Transverse colon (tissue), 4 donors: ENCODE measurements around the gene ACER3. TPM values are rescaled to one million over a fixed set of nuclear protein-coding genes. Genes with fewer than 3 reads are reported as not detected.

ENCODE experiments used
- DNase-seq: peaks from one replicate; pipeline ENCODE4 v3.0.0-alpha.2; 2019
- H3K27ac ChIP-seq, 4 donors: fragments of 200-600 bp; sonication (generic); 2 replicates each; pipeline ENCODE4 v1.5.1; 2016 to 2018; ENCODE audit warnings: inconsistent platforms in 4 of 4
- H3K27me3 ChIP-seq: fragments of 200-600 bp; sonication (generic); 2 replicates; pipeline ENCODE4 v1.5.1; 2017; ENCODE audit warnings: inconsistent platforms
- H3K36me3 ChIP-seq, 4 donors: fragments of 200-600 bp; sonication (generic); 2 replicates each; pipeline ENCODE4 v1.5.1; 2017 to 2019; ENCODE audit warnings: inconsistent platforms in 4 of 4
- H3K4me1 ChIP-seq, 4 donors: fragments of 200-600 bp; sonication (generic); 2 replicates each; pipeline ENCODE4 v1.5.1; 2017 to 2020; ENCODE audit warnings: inconsistent platforms in 4 of 4
- H3K4me3 ChIP-seq, 4 donors: fragments of 200-600 bp; sonication (generic); 1 replicate in 1 of 4; 2 replicates in 3 of 4; pipeline versions ENCODE4 v1.5.1 to v1.6.1; 2017 to 2019; ENCODE audit warnings: inconsistent platforms in 4 of 4
- H3K9me3 ChIP-seq, 2 donors: fragments of 200-600 bp; sonication (generic); 2 replicates each; pipeline ENCODE4 v1.5.1; 2017 to 2019; ENCODE audit warnings: inconsistent platforms in 2 of 2
- EP300 ChIP-seq: sonication (generic); formaldehyde crosslinking; IDR thresholded peaks from one replicate; pipeline ENCODE4 v1.6.1; 2017; ENCODE audit warnings: antibody characterized with exemption, low read depth
- POLR2A ChIP-seq: fragments of 450-650 bp; IDR thresholded peaks from one replicate; pipeline ENCODE4 v1.6.1; 2016; ENCODE audit warnings: antibody characterized with exemption, mild to moderate bottlenecking, moderate library complexity
- POLR2AphosphoS5 ChIP-seq, 3 donors: sonication (generic); formaldehyde crosslinking; IDR thresholded peaks; one replicate each; pipeline ENCODE4 v1.6.1; 2016; ENCODE audit warnings: antibody characterized with exemption in 3 of 3
- WGBS, 2 donors: methylation state at CpG; one replicate each; pipeline ENCODE4 v1.1.5; 2018; ENCODE audit warnings: low coverage in 1 of 2; 5-methylcytosine and 5-hydroxymethylcytosine counted together
- in situ Hi-C, 4 donors: fragments of 200-750 bp; cut with MboI; loops; one replicate each; pipeline versions ENCODE4 v1.15.0 to v1.15.1; 2017; ENCODE audit warnings: low sequenced_read_pairs in 3 of 4, low pct_ligation_motif_present in 1 of 4, low pct_unique_long_range_greater_than_20kb in 1 of 4
- intact Hi-C: fragments of 100-400 bp; cut with DNase I; formaldehyde crosslinking; loops from one replicate; pipeline ENCODE4 v1.15.1; 2023; ENCODE audit warnings: low total_unique reads
- total RNA-seq, 4 donors: library from RNA; depleted of rRNA; stranded (reverse); fragments of >200 nt; gene quantifications; one replicate each; pipeline ENCODE4 v1.1.0, GENCODE V29; 2016
- TF ChIP-seq, protein P1 (sequence below), 5 experiments: fragments of 200-600 bp in 3 of 5; fragments of 450-650 bp in 2 of 5; sonication (generic) in 3 of 5; IDR thresholded peaks; 1 replicate in 2 of 5; 2 replicates in 3 of 5; pipeline ENCODE4 v1.5.1; 2016 to 2017; ENCODE audit warnings: antibody characterized with exemption in 5 of 5, inconsistent platforms in 3 of 5, mild to moderate bottlenecking in 2 of 5, moderate library complexity in 1 of 5

The ACER3 gene
- total RNA-seq, 4 donors from 2014 or later = 8.8 to 72.2 (median 29.4) TPM

- no peak for DNase-seq
- H3K27ac ChIP-seq = peak overlapping the region; percentile 56 to 73 (median 66)
- in situ Hi-C loops = no loop called here
Observed at GRCh38 chr11:77063861-77064260, 203.1 kb downstream of the ACER3 start.

GRCh38 chr11:77064648-77065217, 204.0 kb downstream of the ACER3 start:
- no peak for DNase-seq
- WGBS, 2 donors = 92 to 94% methylated on average over 2 to 4 of the region's 4 CpGs

More at GRCh38 chr11:77063861-77064260, 203.1 kb downstream of the ACER3 start:
- Histone ChIP-seq H3K36me3 (no peaks in the 10 kb centered on the region), H3K4me1 (peaks cover 4 to 55% (median 36%) of the 10 kb centered on the region in 4 donors), H3K9me3 (no peaks in the 10 kb centered on the region), H3K4me3 (no peak overlapping the region), H3K27me3 (no peaks in the 10 kb centered on the region)
- TF ChIP-seq EP300 = no peak
- TF ChIP-seq POLR2AphosphoS5 (IDR thresholded peaks at IDR 0.05) = no peak
- intact Hi-C loops = no loop called here
- 98 to 100% methylated on average over 1 to 4 of the region's 4 CpGs for WGBS, 2 donors

GRCh38 chr11:77065878-77066228, 205.1 kb downstream of the ACER3 start:
- intact Hi-C loops (no loop called here), in situ Hi-C loops (no loop called here)
- Histone ChIP-seq H3K4me1 (peaks cover 7 to 68% (median 44%) of the 10 kb centered on the region in 4 donors), H3K27ac (peak overlapping the region; percentile 92 to 96 (median 94)), H3K4me3 (peak overlapping the region; percentile 45 to 85 (median 69)), H3K9me3 (no peaks in the 10 kb centered on the region), H3K27me3 (no peaks in the 10 kb centered on the region), H3K36me3 (no peaks in the 10 kb centered on the region)
- 33% methylated on average over 14 of the region's 14 CpGs; no CpG with 5 or more reads in 1 of the 2 donors for WGBS, 2 donors
- TF ChIP-seq POLR2AphosphoS5 (IDR thresholded peaks at IDR 0.05) (peak; percentile 39 to 57 (median 45)), POLR2A (no peak)
- peak; percentile 60 for DNase-seq

More at GRCh38 chr11:77064648-77065217, 204.0 kb downstream of the ACER3 start:
- H3K4me1 ChIP-seq = peaks cover 7 to 63% (median 44%) of the 10 kb centered on the region in 4 donors
- H3K9me3 ChIP-seq = no peaks in the 10 kb centered on the region
- TF ChIP-seq EP300 (no peak), POLR2AphosphoS5 (IDR thresholded peaks at IDR 0.05) (no peak), POLR2A (no peak)
- TF ChIP-seq, protein P1, sequence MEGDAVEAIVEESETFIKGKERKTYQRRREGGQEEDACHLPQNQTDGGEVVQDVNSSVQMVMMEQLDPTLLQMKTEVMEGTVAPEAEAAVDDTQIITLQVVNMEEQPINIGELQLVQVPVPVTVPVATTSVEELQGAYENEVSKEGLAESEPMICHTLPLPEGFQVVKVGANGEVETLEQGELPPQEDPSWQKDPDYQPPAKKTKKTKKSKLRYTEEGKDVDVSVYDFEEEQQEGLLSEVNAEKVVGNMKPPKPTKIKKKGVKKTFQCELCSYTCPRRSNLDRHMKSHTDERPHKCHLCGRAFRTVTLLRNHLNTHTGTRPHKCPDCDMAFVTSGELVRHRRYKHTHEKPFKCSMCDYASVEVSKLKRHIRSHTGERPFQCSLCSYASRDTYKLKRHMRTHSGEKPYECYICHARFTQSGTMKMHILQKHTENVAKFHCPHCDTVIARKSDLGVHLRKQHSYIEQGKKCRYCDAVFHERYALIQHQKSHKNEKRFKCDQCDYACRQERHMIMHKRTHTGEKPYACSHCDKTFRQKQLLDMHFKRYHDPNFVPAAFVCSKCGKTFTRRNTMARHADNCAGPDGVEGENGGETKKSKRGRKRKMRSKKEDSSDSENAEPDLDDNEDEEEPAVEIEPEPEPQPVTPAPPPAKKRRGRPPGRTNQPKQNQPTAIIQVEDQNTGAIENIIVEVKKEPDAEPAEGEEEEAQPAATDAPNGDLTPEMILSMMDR (IDR thresholded peaks at IDR 0.05) = no peak
- H3K36me3 ChIP-seq = no peaks in the 10 kb centered on the region
- peak overlapping the region in 1 of 4 donors; percentile 96 for H3K27ac ChIP-seq
- no peaks in the 10 kb centered on the region for H3K27me3 ChIP-seq
- no peak overlapping the region for H3K4me3 ChIP-seq
- in situ Hi-C loops (no loop called here), intact Hi-C loops (no loop called here)

DNA sequence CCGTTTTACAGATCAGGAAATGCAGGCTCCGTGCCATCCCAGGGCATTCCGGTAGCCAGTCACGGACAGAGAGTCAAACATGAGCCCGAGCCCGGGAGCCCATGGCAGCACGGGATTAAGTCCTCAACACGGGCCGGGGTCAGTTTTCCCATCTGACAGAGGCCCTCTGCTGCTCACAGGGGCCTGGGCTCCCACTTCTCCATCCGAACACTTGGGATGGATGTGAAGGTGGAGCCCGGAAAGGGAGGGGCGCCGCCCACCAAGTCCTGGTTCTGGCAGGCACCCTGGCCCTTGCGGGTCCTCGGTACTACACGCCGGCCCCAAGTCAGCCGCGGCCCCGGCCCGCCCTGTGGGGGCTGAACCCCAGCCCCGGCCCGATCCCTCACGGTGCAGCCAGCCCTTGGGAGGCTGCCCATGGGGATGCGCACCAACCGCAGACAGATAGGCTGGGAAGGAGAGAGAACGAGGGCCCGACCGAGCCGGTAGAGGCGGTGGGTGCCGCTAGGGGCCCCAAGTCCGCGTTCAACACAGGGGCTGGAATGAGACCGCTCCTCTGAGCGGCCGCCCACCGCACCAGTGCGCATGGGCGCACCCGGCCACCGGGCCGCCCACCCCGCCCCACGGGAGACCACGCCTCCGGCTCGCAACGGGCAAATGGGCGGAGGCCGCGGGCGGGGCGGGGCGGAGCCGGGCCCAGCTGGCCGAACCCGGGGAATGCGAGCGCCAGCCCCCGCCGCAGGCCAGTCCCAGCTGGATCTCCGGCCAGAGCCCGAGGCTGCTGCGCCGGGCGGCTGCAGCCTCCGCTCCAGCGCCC, 205.7 kb downstream of the ACER3 start, which contains the start of gene CAPN5:
TSS of gene CAPN5 (plus strand) at position 743 of the 814 bp plus-strand sequence. CDS start 17,916 bp downstream, outside the sequence.
- no peaks in the 10 kb centered on the region for H3K9me3 ChIP-seq
- TF ChIP-seq EP300 = no peak
- TF ChIP-seq, protein P1 (IDR thresholded peaks at IDR 0.05) = peak in 4 of 5 experiments; percentile 25 to 54 (median 32)
- peak; percentile 86 to 89 (median 88) for TF ChIP-seq POLR2AphosphoS5 (IDR thresholded peaks at IDR 0.05)
- TF ChIP-seq POLR2A = peak; percentile 86
- 2% methylated on average over 50 of the region's 69 CpGs; no CpG with 5 or more reads in 1 of the 2 donors for WGBS, 2 donors
- peaks cover 7 to 73% (median 49%) of the 10 kb centered on the region in 4 donors for H3K4me1 ChIP-seq
- H3K27me3 ChIP-seq = no peaks in the 10 kb centered on the region
- peak within 1 kb of the TSS; percentile 52 to 85 (median 69) for H3K4me3 ChIP-seq
- H3K36me3 ChIP-seq = no peaks in the 10 kb centered on the region
- peak; percentile 95 for DNase-seq
- H3K27ac ChIP-seq = peak within 1 kb of the TSS; percentile 92 to 96 (median 94)
- intact Hi-C loops (no loop called here), in situ Hi-C loops (no loop called here)
